Measurements from ENCODE around the gene DHRS3. TPM values are rescaled to one million over a fixed set of nuclear protein-coding genes. Genes with fewer than 3 reads are reported as not detected.

The DHRS3 gene
- total RNA-seq, 2 donors from 2014 or later = 171 to 178 TPM

DNA sequence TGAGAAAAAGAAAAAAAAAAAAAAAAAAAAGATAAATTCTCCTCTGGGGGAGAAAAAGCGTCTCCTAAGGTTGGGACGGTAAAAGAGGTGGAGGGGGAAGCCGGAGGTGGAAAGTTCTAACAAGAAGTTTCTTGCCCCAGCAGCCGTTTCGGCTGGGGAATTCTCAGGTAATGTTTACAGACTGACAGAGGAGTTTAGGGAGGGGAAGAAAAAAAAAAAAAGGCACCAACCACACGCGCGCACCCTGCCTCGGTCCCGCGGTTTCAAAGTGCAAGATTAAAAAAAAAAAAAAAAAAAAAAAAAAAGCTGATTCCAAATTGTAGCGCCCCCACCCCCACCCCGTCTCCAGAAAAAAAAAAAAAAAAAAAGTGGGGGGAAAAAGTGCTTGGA lies 504 bp downstream of the DHRS3 start:
- Histone ChIP-seq H3K9me3 (no peaks in the 10 kb centered on the region), H3K4me1 (replicated peaks) (peaks cover 17% of the 10 kb centered on the region), H3K36me3 (no peaks in the 10 kb centered on the region), H3K27me3 (replicated peaks; ENCODE audit: insufficient read depth) (no peaks in the 10 kb centered on the region), H3K4me3 (peak overlapping the region; percentile 85 to 93), H3K27ac (peak overlapping the region; percentile 98)
- TF ChIP-seq, protein P1, sequence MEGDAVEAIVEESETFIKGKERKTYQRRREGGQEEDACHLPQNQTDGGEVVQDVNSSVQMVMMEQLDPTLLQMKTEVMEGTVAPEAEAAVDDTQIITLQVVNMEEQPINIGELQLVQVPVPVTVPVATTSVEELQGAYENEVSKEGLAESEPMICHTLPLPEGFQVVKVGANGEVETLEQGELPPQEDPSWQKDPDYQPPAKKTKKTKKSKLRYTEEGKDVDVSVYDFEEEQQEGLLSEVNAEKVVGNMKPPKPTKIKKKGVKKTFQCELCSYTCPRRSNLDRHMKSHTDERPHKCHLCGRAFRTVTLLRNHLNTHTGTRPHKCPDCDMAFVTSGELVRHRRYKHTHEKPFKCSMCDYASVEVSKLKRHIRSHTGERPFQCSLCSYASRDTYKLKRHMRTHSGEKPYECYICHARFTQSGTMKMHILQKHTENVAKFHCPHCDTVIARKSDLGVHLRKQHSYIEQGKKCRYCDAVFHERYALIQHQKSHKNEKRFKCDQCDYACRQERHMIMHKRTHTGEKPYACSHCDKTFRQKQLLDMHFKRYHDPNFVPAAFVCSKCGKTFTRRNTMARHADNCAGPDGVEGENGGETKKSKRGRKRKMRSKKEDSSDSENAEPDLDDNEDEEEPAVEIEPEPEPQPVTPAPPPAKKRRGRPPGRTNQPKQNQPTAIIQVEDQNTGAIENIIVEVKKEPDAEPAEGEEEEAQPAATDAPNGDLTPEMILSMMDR (IDR thresholded peaks at IDR 0.05) = no peak
- TF ChIP-seq POLR2AphosphoS5 (IDR thresholded peaks at IDR 0.05) = no peak
- TF ChIP-seq POLR2A (IDR thresholded peaks at IDR 0.05) = no peak
- peak; percentile 65 for DNase-seq (ENCODE audit: low spot score)
- WGBS = 0% methylated on average over 13 of the region's 13 CpGs
- intact Hi-C loops (cut with DNase I) = loop anchor here (2.0 kb wide), 1 partner anchor 21 kb away; no protein-coding TSS in a partner anchor

DNA sequence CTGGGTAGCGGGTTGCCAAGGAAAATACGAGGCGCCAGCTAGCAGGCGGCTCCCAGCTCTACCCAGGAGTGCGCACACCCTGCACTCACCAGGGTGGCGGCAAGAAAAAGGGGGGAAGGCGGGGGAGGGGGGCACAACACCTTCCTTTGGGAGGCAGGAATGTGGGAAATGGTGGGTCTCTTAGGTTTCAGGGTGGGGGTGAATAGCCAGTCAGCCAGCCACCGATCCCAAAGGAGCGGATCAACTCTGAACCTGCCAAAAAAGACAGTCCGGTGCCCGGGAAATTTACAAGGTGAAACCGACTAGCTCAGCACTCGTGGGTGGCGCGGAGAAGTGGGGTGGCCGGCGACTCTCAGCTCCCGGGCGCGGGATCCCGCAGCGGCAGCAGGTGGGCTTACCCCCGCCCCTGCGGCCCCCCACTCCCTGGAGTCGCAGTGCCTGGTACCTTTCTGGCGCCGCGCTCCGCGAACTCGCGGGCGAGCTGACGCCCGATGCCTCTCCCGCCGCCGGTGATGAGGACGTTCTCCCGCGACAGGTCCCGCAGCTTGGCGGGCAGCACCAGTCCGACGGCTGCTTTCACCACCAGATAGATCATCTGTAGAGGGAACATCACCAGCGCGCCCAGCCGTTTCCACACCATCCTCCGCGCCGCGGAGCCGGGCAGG lies 1.2 kb downstream of the DHRS3 start:
- under 1% methylated on average over 49 of the region's 53 CpGs for WGBS
- intact Hi-C loops (cut with DNase I) = loop anchor here (2.0 kb wide), 1 partner anchor 20 kb away; no protein-coding TSS in a partner anchor
- Histone ChIP-seq H3K36me3 (no peaks in the 10 kb centered on the region), H3K4me3 (peak overlapping the region; percentile 85 to 93), H3K27ac (peak overlapping the region; percentile 98), H3K27me3 (replicated peaks; ENCODE audit: insufficient read depth) (no peaks in the 10 kb centered on the region), H3K4me1 (replicated peaks) (peaks cover 10% of the 10 kb centered on the region), H3K9me3 (no peaks in the 10 kb centered on the region)
- TF ChIP-seq POLR2A (IDR thresholded peaks at IDR 0.05) (no peak), POLR2AphosphoS5 (IDR thresholded peaks at IDR 0.05) (no peak)
- TF ChIP-seq, protein P1 (IDR thresholded peaks at IDR 0.05) = no peak
- DNase-seq (ENCODE audit: low spot score) = no peak

DNA sequence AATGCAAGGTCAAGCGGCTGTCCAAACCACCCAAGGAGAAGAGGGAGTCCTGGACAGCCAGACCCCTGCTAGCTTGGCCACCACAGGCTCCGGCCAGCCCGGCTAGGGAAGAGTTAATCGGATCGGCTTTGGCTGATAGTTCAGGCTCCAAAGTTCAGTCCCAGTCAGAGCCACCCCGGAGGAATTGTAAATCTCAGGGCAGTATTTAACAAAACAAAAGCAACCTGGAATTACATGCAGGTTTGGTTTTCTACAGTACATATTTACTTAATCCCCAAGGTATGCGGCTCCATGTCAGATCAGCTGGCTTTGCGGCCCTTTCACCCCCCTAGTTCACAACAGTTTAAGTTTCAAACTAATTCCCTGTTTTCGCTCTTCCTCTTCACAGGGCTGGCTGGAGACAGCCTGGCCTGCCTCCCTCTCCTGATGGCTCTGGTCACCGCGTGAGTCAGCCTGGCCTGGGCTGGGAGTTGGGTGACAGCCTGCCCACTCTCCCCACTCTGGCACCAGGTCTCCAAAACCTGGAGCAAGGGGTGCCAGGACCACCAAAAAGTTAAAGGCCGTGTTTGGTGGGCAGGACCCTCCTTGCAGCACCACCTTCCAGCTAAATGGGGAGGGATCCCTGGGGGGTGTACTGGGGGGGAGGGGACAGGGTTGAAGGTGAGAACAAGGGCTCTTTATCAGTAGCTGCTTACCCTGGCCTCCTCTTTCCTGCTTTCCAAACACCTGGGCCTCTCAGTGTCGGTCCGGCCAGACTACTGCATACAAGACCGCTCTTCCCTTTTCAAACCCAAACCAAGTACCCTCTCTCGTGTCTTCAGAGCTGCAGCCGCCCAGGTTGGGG lies 1.9 kb downstream of the DHRS3 start:
- H3K36me3 ChIP-seq = no peaks in the 10 kb centered on the region
- intact Hi-C loops (cut with DNase I) = loop anchor here (2.0 kb wide), 1 partner anchor 19 kb away; no protein-coding TSS in a partner anchor
- H3K4me1 ChIP-seq (replicated peaks) = peaks cover 6% of the 10 kb centered on the region
- WGBS = 5% methylated on average over 17 of the region's 17 CpGs
- peak overlapping the region; percentile 98 for H3K27ac ChIP-seq
- DNase-seq (ENCODE audit: low spot score) = peak; percentile 58
- H3K4me3 ChIP-seq = peak overlapping the region; percentile 85 to 93
- TF ChIP-seq POLR2A (IDR thresholded peaks at IDR 0.05) = peak; percentile 12
- peak; percentile 50 for TF ChIP-seq POLR2AphosphoS5 (IDR thresholded peaks at IDR 0.05)
- TF ChIP-seq, protein P1 (IDR thresholded peaks at IDR 0.05) = no peak
- no peaks in the 10 kb centered on the region for H3K27me3 ChIP-seq (replicated peaks; ENCODE audit: insufficient read depth)
- H3K9me3 ChIP-seq = no peaks in the 10 kb centered on the region

DNA sequence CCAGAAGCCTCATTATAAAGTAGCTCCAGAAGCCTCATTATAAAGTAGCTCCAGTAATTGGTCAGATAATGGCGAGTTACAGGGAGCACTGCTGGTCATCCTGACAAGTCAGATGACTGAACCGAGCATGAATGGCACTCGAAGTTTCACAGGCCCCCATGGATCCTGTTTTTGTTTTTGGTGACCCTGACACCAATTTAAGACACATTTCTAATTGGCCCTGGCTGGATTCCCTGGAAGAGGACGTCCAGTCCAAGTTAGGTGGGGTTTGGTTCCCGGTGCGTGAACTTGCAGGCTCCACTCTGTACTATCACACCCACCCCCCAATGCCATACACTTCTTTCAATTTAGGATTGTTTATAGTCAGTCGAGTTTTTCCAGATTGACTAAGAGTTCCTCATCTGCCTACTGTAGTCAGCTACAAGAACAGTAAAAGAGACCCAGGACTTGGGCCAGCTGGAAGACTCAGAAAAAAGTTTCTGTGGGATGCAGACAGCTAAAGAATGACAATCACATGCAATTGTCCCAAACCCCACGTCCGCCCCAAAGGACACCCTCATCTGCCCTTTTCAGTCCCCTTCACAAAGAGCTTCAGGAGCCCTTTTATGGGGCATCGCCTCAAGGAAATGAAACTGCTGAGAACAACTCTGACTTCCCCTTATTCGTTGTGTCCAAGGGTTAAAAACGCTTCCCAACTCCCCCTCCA lies 2.7 kb downstream of the DHRS3 start:
- peaks cover 6% of the 10 kb centered on the region for H3K4me1 ChIP-seq (replicated peaks)
- TF ChIP-seq POLR2AphosphoS5 (IDR thresholded peaks at IDR 0.05) (no peak), POLR2A (IDR thresholded peaks at IDR 0.05) (no peak)
- TF ChIP-seq, protein P1 (IDR thresholded peaks at IDR 0.05) = no peak
- intact Hi-C loops (cut with DNase I) = no loop called here
- no peaks in the 10 kb centered on the region for H3K36me3 ChIP-seq
- H3K27me3 ChIP-seq (replicated peaks; ENCODE audit: insufficient read depth) = no peaks in the 10 kb centered on the region
- no peaks in the 10 kb centered on the region for H3K9me3 ChIP-seq
- no peak for DNase-seq (ENCODE audit: low spot score)
- peak overlapping the region; percentile 98 for H3K27ac ChIP-seq
- peak overlapping the region; percentile 85 to 93 for H3K4me3 ChIP-seq
- 7% methylated on average over 12 of the region's 12 CpGs for WGBS
